PC-9 (cell line): Measurements from ENCODE around the gene ZBED4.

Experiments used
- EZH2 ChIP-seq: fragments of 200-600 bp; sonication (generic); IDR thresholded peaks from 2 replicates; pipeline ENCODE4 v1.8.0; 2017; ENCODE audit warnings: antibody characterized with exemption, low read depth
- TF ChIP-seq, protein P1 (sequence below): fragments of 200-600 bp; sonication (generic); conservative IDR thresholded peaks from 2 replicates; pipeline ENCODE4 v1.6.1; 2017; ENCODE audit warnings: mixed run types, antibody characterized with exemption, mild to moderate bottlenecking, moderate library complexity

DNA sequence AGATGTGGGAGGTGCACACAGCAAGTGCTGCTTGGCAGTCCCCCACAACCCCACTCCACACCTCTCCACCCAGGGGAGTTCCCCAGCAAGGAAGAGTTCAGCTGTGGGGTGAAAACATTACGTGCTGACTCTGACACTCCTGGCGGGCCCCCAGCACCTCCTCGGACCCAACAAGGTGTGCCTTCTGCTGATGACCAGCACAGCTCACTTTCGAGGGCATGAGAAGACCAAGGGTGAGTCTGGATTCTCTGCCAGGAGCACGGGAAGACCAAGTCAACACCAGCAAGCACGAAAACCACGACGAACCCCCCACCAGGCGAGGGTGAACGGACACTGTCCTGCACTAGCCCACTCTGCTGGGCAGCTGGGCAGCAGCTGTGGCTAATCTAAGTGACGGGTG lies 63.2 kb downstream of the ZBED4 start:
- TF ChIP-seq, protein P1, sequence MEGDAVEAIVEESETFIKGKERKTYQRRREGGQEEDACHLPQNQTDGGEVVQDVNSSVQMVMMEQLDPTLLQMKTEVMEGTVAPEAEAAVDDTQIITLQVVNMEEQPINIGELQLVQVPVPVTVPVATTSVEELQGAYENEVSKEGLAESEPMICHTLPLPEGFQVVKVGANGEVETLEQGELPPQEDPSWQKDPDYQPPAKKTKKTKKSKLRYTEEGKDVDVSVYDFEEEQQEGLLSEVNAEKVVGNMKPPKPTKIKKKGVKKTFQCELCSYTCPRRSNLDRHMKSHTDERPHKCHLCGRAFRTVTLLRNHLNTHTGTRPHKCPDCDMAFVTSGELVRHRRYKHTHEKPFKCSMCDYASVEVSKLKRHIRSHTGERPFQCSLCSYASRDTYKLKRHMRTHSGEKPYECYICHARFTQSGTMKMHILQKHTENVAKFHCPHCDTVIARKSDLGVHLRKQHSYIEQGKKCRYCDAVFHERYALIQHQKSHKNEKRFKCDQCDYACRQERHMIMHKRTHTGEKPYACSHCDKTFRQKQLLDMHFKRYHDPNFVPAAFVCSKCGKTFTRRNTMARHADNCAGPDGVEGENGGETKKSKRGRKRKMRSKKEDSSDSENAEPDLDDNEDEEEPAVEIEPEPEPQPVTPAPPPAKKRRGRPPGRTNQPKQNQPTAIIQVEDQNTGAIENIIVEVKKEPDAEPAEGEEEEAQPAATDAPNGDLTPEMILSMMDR: no peak
- TF ChIP-seq EZH2: no peak
